Hepatocyte (in vitro differentiated cells): Measurements from ENCODE around the gene MBNL1.

Experiments
- EZH2 ChIP-seq: fragments of 200-600 bp; sonication (generic); IDR thresholded peaks from 2 replicates; pipeline ENCODE4 v1.6.1; 2016; ENCODE audit warnings: antibody characterized with exemption, mild to moderate bottlenecking, borderline replicate concordance
- TF ChIP-seq, protein P1 (sequence below): fragments of 200-600 bp; sonication (generic); IDR thresholded peaks from 2 replicates; pipeline ENCODE4 v1.5.1; 2016; ENCODE audit warnings: antibody characterized with exemption, mild to moderate bottlenecking; ENCODE audit not compliant: poor library complexity

DNA sequence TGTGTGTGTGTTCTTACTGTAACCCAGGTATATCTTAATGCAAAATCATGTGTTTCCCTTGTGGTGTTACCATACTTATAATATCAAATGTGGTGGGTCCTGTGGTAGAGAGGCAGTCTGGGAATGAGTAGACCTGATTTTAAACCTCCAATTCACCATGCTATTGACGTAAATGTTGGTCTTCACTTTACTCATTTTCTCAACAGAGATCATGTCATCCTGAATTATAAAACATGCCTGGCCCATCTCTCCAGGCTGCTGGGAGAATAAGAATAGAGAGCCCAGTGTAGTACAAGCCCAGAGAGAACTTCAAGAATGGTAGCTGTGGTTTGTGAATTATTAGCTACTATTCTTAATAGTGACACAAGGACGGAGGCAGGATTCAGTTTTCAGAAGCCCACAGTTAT lies 88.1 kb downstream of the MBNL1 start:
- TF ChIP-seq EZH2: no peak
- TF ChIP-seq, protein P1, sequence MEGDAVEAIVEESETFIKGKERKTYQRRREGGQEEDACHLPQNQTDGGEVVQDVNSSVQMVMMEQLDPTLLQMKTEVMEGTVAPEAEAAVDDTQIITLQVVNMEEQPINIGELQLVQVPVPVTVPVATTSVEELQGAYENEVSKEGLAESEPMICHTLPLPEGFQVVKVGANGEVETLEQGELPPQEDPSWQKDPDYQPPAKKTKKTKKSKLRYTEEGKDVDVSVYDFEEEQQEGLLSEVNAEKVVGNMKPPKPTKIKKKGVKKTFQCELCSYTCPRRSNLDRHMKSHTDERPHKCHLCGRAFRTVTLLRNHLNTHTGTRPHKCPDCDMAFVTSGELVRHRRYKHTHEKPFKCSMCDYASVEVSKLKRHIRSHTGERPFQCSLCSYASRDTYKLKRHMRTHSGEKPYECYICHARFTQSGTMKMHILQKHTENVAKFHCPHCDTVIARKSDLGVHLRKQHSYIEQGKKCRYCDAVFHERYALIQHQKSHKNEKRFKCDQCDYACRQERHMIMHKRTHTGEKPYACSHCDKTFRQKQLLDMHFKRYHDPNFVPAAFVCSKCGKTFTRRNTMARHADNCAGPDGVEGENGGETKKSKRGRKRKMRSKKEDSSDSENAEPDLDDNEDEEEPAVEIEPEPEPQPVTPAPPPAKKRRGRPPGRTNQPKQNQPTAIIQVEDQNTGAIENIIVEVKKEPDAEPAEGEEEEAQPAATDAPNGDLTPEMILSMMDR: no peak
